CD4-positive, alpha-beta T cell treated with Interleukin-4 for 4 hours (primary cell): ENCODE results near the gene DAPK1.
"Not testable (repeated sequence)": the region's sequence is repeated elsewhere in the genome, so short reads cannot be mapped to it uniquely, and the experiment has no call there.

Source experiments
- DNase-seq: peaks from one replicate; pipeline ENCODE4 v3.0.0-alpha.2; 2020

DAPK1 gene

GRCh38 chr9:87718852-87719612 lies 221.4 kb downstream of the DAPK1 start:
- no peak for DNase-seq

- DNase-seq, result no peak
Measured at GRCh38 chr9:87720173-87720572, 222.5 kb downstream of the DAPK1 start.

- DNase-seq, result peak; percentile 13
Measured at GRCh38 chr9:87722393-87723088, 224.9 kb downstream of the DAPK1 start.

GRCh38 chr9:87725356-87725899 lies 227.8 kb downstream of the DAPK1 start:
- no peak for DNase-seq

GRCh38 chr9:87725900-87726709 lies 228.4 kb downstream of the DAPK1 start, which contains the start of gene CTSL:
CTSL (plus strand) TSS chr9:87726119; CDS start chr9:87727604, 1,485 bp downstream.
- peak; percentile 20 for DNase-seq

GRCh38 chr9:87729246-87729645 lies 231.6 kb downstream of the DAPK1 start:
- no peak for DNase-seq

- no peak for DNase-seq
Measured at GRCh38 chr9:87731321-87731720, 233.7 kb downstream of the DAPK1 start.

GRCh38 chr9:87732344-87732743 lies 234.7 kb downstream of the DAPK1 start:
- no peak for DNase-seq

- no peak for DNase-seq
Measured at GRCh38 chr9:87732756-87733155, 235.1 kb downstream of the DAPK1 start.

GRCh38 chr9:87733273-87734052 lies 235.8 kb downstream of the DAPK1 start:
- no peak for DNase-seq

- DNase-seq, result no peak
Measured at GRCh38 chr9:87734106-87734505, 236.4 kb downstream of the DAPK1 start.

GRCh38 chr9:87739546-87739945 lies 241.9 kb downstream of the DAPK1 start:
- DNase-seq, result no peak

- no peak for DNase-seq
Measured at GRCh38 chr9:87740209-87740608, 242.5 kb downstream of the DAPK1 start.

- DNase-seq, result no peak
Measured at GRCh38 chr9:87741326-87741725, 243.7 kb downstream of the DAPK1 start.

- no peak for DNase-seq
Measured at GRCh38 chr9:87741891-87742290, 244.2 kb downstream of the DAPK1 start.

- no peak for DNase-seq
Measured at GRCh38 chr9:87742813-87743428, 245.3 kb downstream of the DAPK1 start.

GRCh38 chr9:87744247-87744646 lies 246.6 kb downstream of the DAPK1 start:
- not testable (repeated sequence) for DNase-seq

- no peak for DNase-seq
Measured at GRCh38 chr9:87746186-87746585, 248.5 kb downstream of the DAPK1 start.

- no peak for DNase-seq
Measured at GRCh38 chr9:87748881-87749280, 251.2 kb downstream of the DAPK1 start.

- DNase-seq, result no peak
Measured at GRCh38 chr9:87749335-87750035, 251.8 kb downstream of the DAPK1 start.

GRCh38 chr9:87750726-87751125 lies 253.1 kb downstream of the DAPK1 start:
- DNase-seq, result no peak
